ENCODE measurements around the gene SH3GL3. TPM values are rescaled to one million over a fixed set of nuclear protein-coding genes. Genes with fewer than 3 reads are reported as not detected.

Gene SH3GL3
- polyA plus RNA-seq, 2 of the 4 experiments (the other 2 are of a cell fraction), result 0.19 to 0.21 TPM

DNA sequence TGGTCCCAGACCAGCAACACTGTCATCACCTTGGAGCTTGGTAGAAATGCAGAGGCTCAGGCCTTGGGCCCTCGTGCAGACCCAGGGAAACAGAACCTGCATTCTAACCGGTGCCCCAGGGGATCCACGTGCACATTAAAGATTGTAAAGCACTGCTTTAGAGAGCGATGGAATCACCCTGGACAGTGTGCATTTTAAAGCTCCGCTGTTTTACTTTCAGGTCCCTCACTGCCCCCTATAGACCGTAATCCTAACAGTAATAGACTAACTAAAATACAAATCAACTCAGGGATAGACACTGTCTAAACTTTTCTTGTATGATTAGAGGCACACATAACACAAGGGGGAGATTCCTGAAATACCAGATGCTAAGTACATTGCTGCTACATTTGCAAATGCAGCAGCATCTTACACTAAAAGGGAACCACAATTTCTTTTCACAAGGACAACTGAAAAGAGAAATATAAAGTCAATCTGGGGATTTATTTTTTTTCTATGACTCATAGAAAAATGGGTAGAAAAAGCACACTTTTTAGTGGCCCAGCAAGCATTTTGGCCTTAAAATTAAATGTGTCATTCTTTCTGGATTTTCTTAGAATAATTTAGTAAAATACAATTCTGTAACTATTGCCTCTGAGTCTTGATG, 10.5 kb upstream of the SH3GL3 start:
- WGBS (ENCODE audit: missing lambda C conversion rate), result 3% methylated on average over 4 of the region's 6 CpGs
- DNase-seq (ENCODE audit: low read depth in 1 of 2, low spot score in 1 of 2), result peak; percentile 63 to 68
- Histone ChIP-seq H3K4me3 (no peak overlapping the region), H3K4me2 (no peak overlapping the region), H3K9me3 (no peaks in the 10 kb centered on the region), H3K4me1 (no peaks in the 10 kb centered on the region), H3K27ac (no peak overlapping the region)
- no peak for TF ChIP-seq ZFP36 (IDR thresholded peaks at IDR 0.05; ENCODE audit: borderline replicate concordance, partially characterized antibody)
- TF ChIP-seq FOSL2 (IDR thresholded peaks at IDR 0.05), result no peak
- peak; percentile 9; the same call in 1 of the 2 replicates for TF ChIP-seq FOSL2 (CRISPR knock-in tag; IDR thresholded peaks at IDR 0.05)
- peak; percentile 79 for TF ChIP-seq SMC3 (IDR thresholded peaks at IDR 0.05)
- TF ChIP-seq, protein P1, sequence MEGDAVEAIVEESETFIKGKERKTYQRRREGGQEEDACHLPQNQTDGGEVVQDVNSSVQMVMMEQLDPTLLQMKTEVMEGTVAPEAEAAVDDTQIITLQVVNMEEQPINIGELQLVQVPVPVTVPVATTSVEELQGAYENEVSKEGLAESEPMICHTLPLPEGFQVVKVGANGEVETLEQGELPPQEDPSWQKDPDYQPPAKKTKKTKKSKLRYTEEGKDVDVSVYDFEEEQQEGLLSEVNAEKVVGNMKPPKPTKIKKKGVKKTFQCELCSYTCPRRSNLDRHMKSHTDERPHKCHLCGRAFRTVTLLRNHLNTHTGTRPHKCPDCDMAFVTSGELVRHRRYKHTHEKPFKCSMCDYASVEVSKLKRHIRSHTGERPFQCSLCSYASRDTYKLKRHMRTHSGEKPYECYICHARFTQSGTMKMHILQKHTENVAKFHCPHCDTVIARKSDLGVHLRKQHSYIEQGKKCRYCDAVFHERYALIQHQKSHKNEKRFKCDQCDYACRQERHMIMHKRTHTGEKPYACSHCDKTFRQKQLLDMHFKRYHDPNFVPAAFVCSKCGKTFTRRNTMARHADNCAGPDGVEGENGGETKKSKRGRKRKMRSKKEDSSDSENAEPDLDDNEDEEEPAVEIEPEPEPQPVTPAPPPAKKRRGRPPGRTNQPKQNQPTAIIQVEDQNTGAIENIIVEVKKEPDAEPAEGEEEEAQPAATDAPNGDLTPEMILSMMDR (IDR thresholded peaks at IDR 0.05), result peak; percentile 71
- TF ChIP-seq RAD21 (conservative IDR thresholded peaks at IDR 0.05 in 1 of 2, IDR thresholded peaks at IDR 0.05 in 1 of 2), result peak; percentile 74 to 85
- TF ChIP-seq, protein P2, sequence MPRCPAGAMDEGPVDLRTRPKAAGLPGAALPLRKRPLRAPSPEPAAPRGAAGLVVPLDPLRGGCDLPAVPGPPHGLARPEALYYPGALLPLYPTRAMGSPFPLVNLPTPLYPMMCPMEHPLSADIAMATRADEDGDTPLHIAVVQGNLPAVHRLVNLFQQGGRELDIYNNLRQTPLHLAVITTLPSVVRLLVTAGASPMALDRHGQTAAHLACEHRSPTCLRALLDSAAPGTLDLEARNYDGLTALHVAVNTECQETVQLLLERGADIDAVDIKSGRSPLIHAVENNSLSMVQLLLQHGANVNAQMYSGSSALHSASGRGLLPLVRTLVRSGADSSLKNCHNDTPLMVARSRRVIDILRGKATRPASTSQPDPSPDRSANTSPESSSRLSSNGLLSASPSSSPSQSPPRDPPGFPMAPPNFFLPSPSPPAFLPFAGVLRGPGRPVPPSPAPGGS (IDR thresholded peaks at IDR 0.05), result no peak
- TF ChIP-seq NFE2L2 (conservative IDR thresholded peaks at IDR 0.05; ENCODE audit: low read length), result no peak
- peak; percentile 84 for FAIRE-seq
- peak; percentile 83 to 91 for ATAC-seq
- CTCF ChIA-PET, result interaction anchor here (0.6 to 13.0 kb wide), 39 partner anchors 8 to 862 kb away, joined by 3 to 395 read pairs (median 4); partner anchors contain the start of gene SH3GL3
- POLR2A ChIA-PET, result interaction anchor here (0.5 to 1.2 kb wide), 2 partner anchors 107 to 188 kb away, joined by 4 to 9 read pairs; no protein-coding TSS in a partner anchor

DNA sequence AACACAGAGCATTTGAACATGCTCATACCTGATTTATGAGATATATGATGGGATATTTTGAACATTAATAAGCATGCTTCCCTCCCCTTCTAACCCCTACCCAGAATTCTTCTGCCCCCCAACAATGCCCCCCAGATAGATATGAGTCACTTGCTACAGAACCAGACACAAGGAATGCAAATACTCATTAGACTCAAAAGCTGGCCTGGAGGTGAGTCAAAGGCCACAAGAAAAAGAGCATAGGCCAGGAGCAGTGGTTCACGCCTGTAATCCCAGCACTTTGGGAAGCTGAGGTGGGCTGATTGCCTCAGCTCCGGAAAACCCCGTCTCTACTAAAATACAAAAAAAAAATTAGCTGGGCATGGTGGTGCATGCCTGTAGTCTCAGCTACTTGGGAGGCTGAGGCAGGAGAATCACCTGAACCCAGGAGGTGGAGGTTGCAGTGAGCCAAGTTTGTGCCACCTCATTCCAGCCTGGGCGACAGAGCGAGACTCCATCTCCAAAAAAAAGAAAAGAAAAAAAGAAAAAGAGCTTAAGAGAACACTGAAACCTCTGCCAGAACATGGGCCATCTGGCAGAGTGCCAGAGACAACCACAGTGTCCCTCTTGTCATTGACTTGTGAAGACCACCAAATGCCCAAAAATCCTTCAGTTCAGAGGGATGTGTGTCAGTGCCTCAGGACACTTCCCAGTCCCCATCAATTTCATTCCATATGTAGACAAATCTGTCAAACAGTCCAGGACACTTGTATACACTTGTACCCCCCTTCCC, 3.9 kb upstream of the SH3GL3 start:
- no peak for DNase-seq (ENCODE audit: low read depth in 1 of 2, low spot score in 1 of 2)
- no peak for TF ChIP-seq HOXA7 (CRISPR knock-in tag; IDR thresholded peaks at IDR 0.05)
- TF ChIP-seq ZC3H11A (IDR thresholded peaks at IDR 0.05), result no peak
- no peak for TF ChIP-seq ZFP36 (IDR thresholded peaks at IDR 0.05; ENCODE audit: borderline replicate concordance, partially characterized antibody)
- TF ChIP-seq CHD4 (IDR thresholded peaks at IDR 0.05; ENCODE audit: borderline replicate concordance), result no peak
- TF ChIP-seq, protein P3, sequence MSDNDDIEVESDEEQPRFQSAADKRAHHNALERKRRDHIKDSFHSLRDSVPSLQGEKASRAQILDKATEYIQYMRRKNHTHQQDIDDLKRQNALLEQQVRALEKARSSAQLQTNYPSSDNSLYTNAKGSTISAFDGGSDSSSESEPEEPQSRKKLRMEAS (IDR thresholded peaks at IDR 0.05), result no peak
- TF ChIP-seq NPAS2 (CRISPR knock-in tag; IDR thresholded peaks at IDR 0.05; ENCODE audit: borderline replicate concordance), result no peak
- TF ChIP-seq MAZ (IDR thresholded peaks at IDR 0.05; ENCODE audit: borderline replicate concordance, low read depth, low read length), result no peak
- TF ChIP-seq GATA3 (IDR thresholded peaks at IDR 0.05; ENCODE audit: borderline replicate concordance), result no peak
- no peak for TF ChIP-seq CEBPB (IDR thresholded peaks at IDR 0.05)
- TF ChIP-seq CBX2 (IDR thresholded peaks at IDR 0.05; ENCODE audit: borderline replicate concordance, low read depth), result no peak
- no peak for TF ChIP-seq RNF2 (IDR thresholded peaks at IDR 0.05; ENCODE audit: borderline replicate concordance, low read depth)
- TF ChIP-seq ZNF302 (CRISPR knock-in tag; IDR thresholded peaks at IDR 0.05), result no peak
- no peak for TF ChIP-seq SREBF2 (IDR thresholded peaks at IDR 0.05)
- no peak for TF ChIP-seq JUNB (IDR thresholded peaks at IDR 0.05)
- Histone ChIP-seq H3K27ac (no peak overlapping the region), H3K9me3 (no peaks in the 10 kb centered on the region), H3K4me3 (no peak overlapping the region), H3K4me1 (0 out of 3 replicates have a peak, but pooled peaks cover 4% of the 10 kb centered on the region), H3K4me2 (no peak overlapping the region)
- WGBS (ENCODE audit: missing lambda C conversion rate), result 72% methylated on average over 5 of the region's 5 CpGs
- ChIA-PET POLR2A (no interaction called here), CTCF (interaction anchor here (0.6 to 7.1 kb wide), 10 partner anchors 92 to 319 kb away, joined by 3 to 65 read pairs (median 4); no protein-coding TSS in a partner anchor)
- ATAC-seq, result no peak
- no peak for FAIRE-seq
